K562 (cell line): Measurements from ENCODE around the gene SH2D1A. TPM values are rescaled to one million over a fixed set of nuclear protein-coding genes. Genes with fewer than 3 reads are reported as not detected.

Source experiments
- ATAC-seq: fragments of 200-7000 bp; cut with Tn5 transposase; 3 replicates; pipeline ENCODE4 v1.9.1; 2020; ENCODE audit warnings: moderate library complexity
- BruUV-seq: library from RNA; stranded (reverse); fragments of 400-500 nt; replicated peaks from 2 replicates; lab custom pipeline; 2021; lab: Mats Ljungman, UMichigan
- CTCF ChIA-PET: fragments of 300-600 bp; formaldehyde crosslinking; extraction: SDS; loops from one replicate; lab custom pipeline; 2021; ENCODE audit warnings: low intra/inter-chr PET ratio; lab: Yijun Ruan, JAX
- POLR2A ChIA-PET: fragments of 300-600, 350-650 bp; sonication (Branson Sonifier 250); formaldehyde crosslinking; extraction: SDS; loops from one replicate; lab custom pipeline; 2021; ENCODE audit warnings: antibody characterized with exemption, inconsistent platforms; lab: Yijun Ruan, JAX
- DNase-seq, 4 experiments: peaks; one replicate each; pipeline versions ENCODE4 v3.0.0 to v3.0.0-alpha.2; 2011 to 2018; ENCODE audit warnings: low spot score in 3 of 4, mixed read lengths in 3 of 4; ENCODE audit errors: extremely low read depth in 1 of 4
- FAIRE-seq: peaks from 2 replicates; lab custom pipeline; 2011; peaks lifted over from hg19 to GRCh38; lab: Jason Lieb, UNC
- H2AFZ ChIP-seq: 2 replicates; pipeline ENCODE4 v1.6.0; 2011; ENCODE audit warnings: low read depth, low read length, control low read depth, inconsistent platforms
- H3K27ac ChIP-seq: fragments of 200-600 bp; 3 replicates; pipeline ENCODE4 v1.8.0; 2011; ENCODE audit warnings: low read depth, mild to moderate bottlenecking, control low read depth, inconsistent platforms, low read length, moderate library complexity, mixed read lengths; ENCODE audit errors: extremely low read depth
- H3K27me3 ChIP-seq, 2 experiments: fragments of 300-600 bp in 1 of 2; 2 replicates in 1 of 2; 3 replicates in 1 of 2; pipeline versions ENCODE4 v1.6.0 to v1.8.0; 2011; ENCODE audit warnings: inconsistent platforms in 2 of 2, low read length in 2 of 2, mild to moderate bottlenecking in 1 of 2, mixed read lengths in 1 of 2, moderate library complexity in 1 of 2; ENCODE audit not compliant: control insufficient read depth in 2 of 2, insufficient read depth in 2 of 2
- H3K36me3 ChIP-seq: fragments of 300-600 bp; 3 replicates; pipeline ENCODE4 v1.8.0; 2011; ENCODE audit warnings: mild to moderate bottlenecking, low read length, inconsistent platforms; ENCODE audit not compliant: control insufficient read depth, insufficient read depth
- H3K4me1 ChIP-seq, 2 experiments: fragments of 200-600 bp in 1 of 2; replicated peaks in 1 of 2; 2 replicates in 1 of 2; 3 replicates in 1 of 2; pipeline versions ENCODE4 v1.5.1 to v1.8.0; 2011; ENCODE audit warnings: inconsistent platforms in 2 of 2, low read length in 2 of 2, mild to moderate bottlenecking in 1 of 2, mixed read lengths in 1 of 2, moderate library complexity in 1 of 2; ENCODE audit not compliant: control insufficient read depth in 2 of 2, insufficient read depth in 2 of 2
- H3K4me2 ChIP-seq: 2 replicates; pipeline ENCODE4 v1.6.1; 2011; ENCODE audit warnings: low read length, control low read depth, inconsistent platforms, mixed read lengths; ENCODE audit not compliant: insufficient read depth
- H3K4me3 ChIP-seq: fragments of 200-600 bp; sonication (generic), shearing (Covaris generic); 2 replicates; pipeline ENCODE4 v1.5.1; 2016; ENCODE audit warnings: control low read depth, inconsistent platforms
- H3K79me2 ChIP-seq: fragments of 200-600 bp; 3 replicates; pipeline ENCODE4 v1.8.0; 2011; ENCODE audit warnings: low read length, inconsistent platforms; ENCODE audit not compliant: control insufficient read depth, insufficient read depth
- H3K9ac ChIP-seq, 2 experiments: 2 replicates each; pipeline versions ENCODE4 v1.6.0 to v1.6.1; 2011; ENCODE audit warnings: low read depth in 2 of 2, low read length in 2 of 2, control low read depth in 1 of 2, inconsistent platforms in 1 of 2, mild to moderate bottlenecking in 1 of 2, mixed read lengths in 1 of 2; ENCODE audit not compliant: insufficient read depth in 1 of 2
- H3K9me1 ChIP-seq: one replicate; pipeline ENCODE4 v1.6.0; 2011; ENCODE audit warnings: inconsistent platforms, mild to moderate bottlenecking, low read length, moderate library complexity; ENCODE audit not compliant: control insufficient read depth, insufficient read depth
- H3K9me3 ChIP-seq: replicated peaks from 2 replicates; pipeline ENCODE4 v1.5.1; 2011; ENCODE audit warnings: low read depth, low read length, inconsistent platforms; ENCODE audit not compliant: control insufficient read depth, insufficient read depth
- H4K20me1 ChIP-seq: replicated peaks from 2 replicates; pipeline ENCODE4 v1.6.1; 2011; ENCODE audit warnings: low read length, inconsistent platforms, mixed read lengths; ENCODE audit not compliant: control insufficient read depth, insufficient read depth
- BHLHE40 ChIP-seq: IDR thresholded peaks from 2 replicates; pipeline ENCODE4 v1.6.1; 2011; ENCODE audit warnings: low read length, improper control_type of control experiment
- E4F1 ChIP-seq: fragments of 250-450 bp; sonication (Bioruptor Pico); IDR thresholded peaks from 2 replicates; pipeline ENCODE4 v1.5.0; 2021; ENCODE audit warnings: mild to moderate bottlenecking, borderline replicate concordance
- HINFP ChIP-seq: fragments of 450-650 bp; conservative IDR thresholded peaks from 2 replicates; pipeline ENCODE4 v1.6.1; 2016; ENCODE audit warnings: missing genetic modification characterization, low read depth, mild to moderate bottlenecking, control low read depth, missing compliant biosample characterization
- MECOM ChIP-seq: fragments of 250-450 bp; sonication (Bioruptor Pico); IDR thresholded peaks from 2 replicates; pipeline ENCODE4 v1.8.0; 2022; ENCODE audit warnings: inconsistent platforms
- MED1 ChIP-seq: sonication (generic); formaldehyde crosslinking; IDR thresholded peaks from 2 replicates; pipeline ENCODE4 v1.8.1; 2023; ENCODE audit warnings: missing genetic modification reagents, borderline replicate concordance
- MIER1 ChIP-seq: fragments of 450-650 bp; IDR thresholded peaks from 2 replicates; pipeline ENCODE4 v1.6.1; 2016; ENCODE audit warnings: antibody characterized with exemption, mild to moderate bottlenecking, low read depth
- NFE2L1 ChIP-seq: fragments of 450-650 bp; IDR thresholded peaks from 2 replicates; pipeline ENCODE4 v1.6.1; 2016; ENCODE audit warnings: missing genetic modification characterization, low read depth, mild to moderate bottlenecking, missing compliant biosample characterization, moderate library complexity, borderline replicate concordance
- NFIX ChIP-seq: fragments of 250-450 bp; sonication (Bioruptor Pico); IDR thresholded peaks from 2 replicates; pipeline ENCODE4 v1.4.0; 2020; ENCODE audit warnings: low read depth, mild to moderate bottlenecking, moderate library complexity
- NR1H2 ChIP-seq: sonication (generic); formaldehyde crosslinking; IDR thresholded peaks from 2 replicates; pipeline ENCODE4 v1.4.0; 2020; ENCODE audit warnings: mild to moderate bottlenecking, missing genetic modification reagents
- PTTG1 ChIP-seq: fragments of 450-650 bp; IDR thresholded peaks from 2 replicates; pipeline ENCODE4 v1.6.1; 2016; ENCODE audit warnings: low read depth, mild to moderate bottlenecking, missing genetic modification characterization, missing compliant biosample characterization
- PURB ChIP-seq: sonication (generic); formaldehyde crosslinking; IDR thresholded peaks from 2 replicates; pipeline ENCODE4 v1.9.0; 2021; ENCODE audit warnings: low read depth, mild to moderate bottlenecking, missing genetic modification reagents
- SMARCB1 ChIP-seq: IDR thresholded peaks from 2 replicates; pipeline ENCODE4 v1.6.1; 2011; ENCODE audit warnings: improper control_type of control experiment, low read depth; ENCODE audit not compliant: insufficient read length
- STAT5B ChIP-seq: fragments of 250-450 bp; sonication (Bioruptor Pico); IDR thresholded peaks from 2 replicates; pipeline ENCODE4 v1.8.0; 2021; ENCODE audit warnings: mild to moderate bottlenecking, inconsistent platforms
- TAL1 ChIP-seq: fragments of 450-650 bp; IDR thresholded peaks from 2 replicates; pipeline ENCODE4 v1.6.1; 2016; ENCODE audit warnings: mild to moderate bottlenecking
- TCF3 ChIP-seq: sonication (generic); formaldehyde crosslinking; IDR thresholded peaks from 2 replicates; pipeline ENCODE4 v1.4.0; 2020; ENCODE audit warnings: mild to moderate bottlenecking, missing genetic modification reagents
- THRAP3 ChIP-seq: fragments of 450-650 bp; IDR thresholded peaks from 2 replicates; pipeline ENCODE4 v1.6.1; 2016; ENCODE audit warnings: mild to moderate bottlenecking, inconsistent platforms, borderline replicate concordance
- WHSC1 ChIP-seq: IDR thresholded peaks from one replicate; pipeline ENCODE4 v1.6.1; 2012; ENCODE audit warnings: low read length, control low read depth, inconsistent platforms
- ZNF121 ChIP-seq: sonication (generic); formaldehyde crosslinking; conservative IDR thresholded peaks from 2 replicates; pipeline ENCODE4 v1.8.0; 2022; ENCODE audit warnings: missing genetic modification reagents
- ZNF175 ChIP-seq: fragments of 200-800 bp; sonication (Bioruptor generic); IDR thresholded peaks from 2 replicates; pipeline ENCODE4 v1.6.1; 2016; ENCODE audit warnings: low read depth, mild to moderate bottlenecking, missing genetic modification characterization, missing compliant biosample characterization
- ZNF707 ChIP-seq: fragments of 250-450 bp; sonication (Bioruptor Pico); conservative IDR thresholded peaks from 2 replicates; pipeline ENCODE4 v1.8.0; 2022; ENCODE audit warnings: inconsistent platforms, mild to moderate bottlenecking, moderate library complexity
- WGBS: fragments of 100-300 bp; shearing (Covaris generic); methylation state at CpG from one replicate; pipeline ENCODE4 v1.1.6; 2016; ENCODE audit warnings: low coverage, mixed read lengths; ENCODE audit not compliant: insufficient coverage; ENCODE audit errors: missing lambda C conversion rate; 5-methylcytosine and 5-hydroxymethylcytosine counted together
- in situ Hi-C: fragments of 300-500 bp; cut with MboI; formaldehyde crosslinking; loops from 4 replicates; pipeline ENCODE4 v1.15.0; 2018; ENCODE audit warnings: inconsistent platforms, mixed read lengths
- intact Hi-C: fragments of 100-400 bp; cut with micrococcal nuclease; formaldehyde crosslinking; loops from 2 replicates; pipeline ENCODE4 v1.14.2; 2022
- polyA plus RNA-seq, 8 experiments: library from polyadenylated mRNA; depleted of rRNA in 4 of 8; stranded (reverse) in 5 of 8; unstranded in 3 of 8; fragments of >200 nt; fragmentation: Nextera tagmentation in 2 of 8; fragmentation: Illumina TruSeq in 1 of 8; extraction: Ambion mirVana in 2 of 8; extraction: Trizol in 1 of 8; gene quantifications; 2 replicates each; pipeline versions ENCODE4 v1.2.1 to v1.2.3, GENCODE V29; 2011 to 2014; ENCODE audit warnings: inconsistent platforms in 1 of 8, missing spikeins in 1 of 8
- total RNA-seq, 7 experiments: library from RNA; depleted of rRNA in 6 of 7; stranded (reverse); fragments of >200 nt in 6 of 7; fragmentation: Illumina TruSeq in 2 of 7; extraction: Trizol in 2 of 7; gene quantifications; 2 replicates each; pipeline versions ENCODE4 v1.2.1 to v1.2.3, GENCODE V29; 2011 to 2021; ENCODE audit warnings: low replicate concordance in 1 of 7

SH2D1A gene
- total and polyA plus RNA-seq, 9 of the 15 experiments (the other 6 are each of a cell fraction or from before 2014, with no cell fraction given): 0.07 to 0.52 (median 0.19) TPM

DNA sequence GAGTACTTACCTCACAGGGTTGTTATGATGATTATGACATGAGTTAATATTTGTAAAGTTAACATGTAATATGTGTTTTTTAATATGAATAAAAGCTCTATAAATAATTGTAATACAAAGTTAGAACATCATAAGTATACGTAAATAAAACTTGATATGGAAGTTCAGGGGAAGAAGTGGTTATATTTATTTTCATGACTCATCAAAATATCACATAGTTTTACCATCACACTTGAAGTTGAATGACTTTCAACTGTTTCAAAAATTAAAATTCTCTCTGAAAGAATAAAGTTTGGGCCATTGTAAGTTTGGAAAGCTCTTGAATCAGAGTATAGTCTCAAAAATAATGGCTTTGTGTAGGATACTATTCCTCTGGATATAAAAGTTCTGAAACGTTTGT lies 8.3 kb downstream of the SH2D1A start (continued):
- peak; percentile 38; the same call in 1 of the 2 replicates for TF ChIP-seq NFE2L1 (tag)
- TF ChIP-seq NR1H2 (CRISPR knock-in tag): no peak

DNA sequence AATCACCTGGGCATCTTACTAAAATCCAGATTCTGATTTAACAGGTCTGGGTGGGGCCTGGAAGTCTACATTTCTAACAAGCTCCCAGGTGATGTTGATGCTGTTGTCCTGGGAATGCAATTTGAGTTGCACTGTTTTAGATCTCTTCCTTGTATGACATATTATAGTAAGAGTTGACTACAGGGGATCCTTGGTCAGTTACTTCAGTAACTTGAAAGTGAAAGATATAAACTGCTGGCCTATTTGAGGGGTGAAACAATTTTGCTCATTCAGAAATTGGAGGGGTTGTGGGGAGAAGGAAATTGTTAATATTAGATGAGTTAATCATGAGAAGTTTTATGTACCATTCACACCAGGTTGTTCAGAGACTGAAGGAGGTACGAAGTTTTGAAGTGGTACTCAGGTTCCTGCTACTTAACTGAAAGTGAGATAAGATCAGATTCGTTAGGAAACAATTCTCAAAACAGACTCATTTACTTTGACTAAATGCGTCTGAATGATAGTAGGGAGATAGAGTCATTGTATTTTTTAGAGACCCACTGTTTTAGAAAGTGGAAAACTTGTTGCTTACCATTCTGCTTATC lies 12.5 kb downstream of the SH2D1A start:
- H3K4me2 ChIP-seq: no peak overlapping the region
- H3K4me1 ChIP-seq: peaks cover 3 to 5% of the 10 kb centered on the region in 2 experiments; a peak in 3 of 5 replicates
- CTCF ChIA-PET: no interaction called here
- no peak for FAIRE-seq
- H4K20me1 ChIP-seq: no peaks in the 10 kb centered on the region
- no peak for DNase-seq
- H3K36me3 ChIP-seq: no peaks in the 10 kb centered on the region; the same call in 2 of the 3 replicates
- H2AFZ ChIP-seq: no peak overlapping the region
- H3K9ac ChIP-seq: no peak overlapping the region
- H3K27me3 ChIP-seq: no peaks in the 10 kb centered on the region
- no peak overlapping the region for H3K4me3 ChIP-seq
- intact Hi-C loops: no loop called here
- BruUV-seq: no TSS peak
- H3K79me2 ChIP-seq: no peaks in the 10 kb centered on the region
- no peaks in the 10 kb centered on the region for H3K9me3 ChIP-seq
- 23% methylated on average over 3 of the region's 3 CpGs for WGBS
- TF ChIP-seq ZNF121 (no peak), STAT5B (CRISPR knock-in tag) (no peak), ZNF175 (no peak), NFIX (CRISPR knock-in tag) (no peak), MED1 (no peak), MIER1 (no peak), SMARCB1 (no peak), HINFP (tag) (no peak), WHSC1 (no peak), BHLHE40 (no peak), PURB (no peak), TCF3 (no peak), PTTG1 (tag) (no peak), E4F1 (no peak), MECOM (no peak), TAL1 (no peak), ZNF707 (CRISPR knock-in tag) (no peak), THRAP3 (no peak)
- H3K9me1 ChIP-seq: no peaks in the 10 kb centered on the region
- POLR2A ChIA-PET: no interaction called here
- in situ Hi-C loops: no loop called here
- no peak overlapping the region for H3K27ac ChIP-seq
- ATAC-seq: no peak
